Peyer's patch (tissue), 4 donors: ENCODE data around the gene SVOPL.

Experiments used
- CTCF ChIP-seq, 6 experiments: fragments of 450-650 bp in 4 of 6; fragments of 200-600 bp in 2 of 6; sonication (generic) in 1 of 6; IDR thresholded peaks; one replicate each; pipeline ENCODE4 v1.5.1; 2017 to 2019; ENCODE audit warnings: antibody characterized with exemption in 6 of 6, mild to moderate bottlenecking in 3 of 6, moderate library complexity in 1 of 6
- POLR2A ChIP-seq, 2 donors: fragments of 450-650 bp; IDR thresholded peaks; one replicate each; pipeline ENCODE4 v1.5.1; 2017; ENCODE audit warnings: antibody characterized with exemption in 2 of 2, mild to moderate bottlenecking in 2 of 2, moderate library complexity in 2 of 2

DNA sequence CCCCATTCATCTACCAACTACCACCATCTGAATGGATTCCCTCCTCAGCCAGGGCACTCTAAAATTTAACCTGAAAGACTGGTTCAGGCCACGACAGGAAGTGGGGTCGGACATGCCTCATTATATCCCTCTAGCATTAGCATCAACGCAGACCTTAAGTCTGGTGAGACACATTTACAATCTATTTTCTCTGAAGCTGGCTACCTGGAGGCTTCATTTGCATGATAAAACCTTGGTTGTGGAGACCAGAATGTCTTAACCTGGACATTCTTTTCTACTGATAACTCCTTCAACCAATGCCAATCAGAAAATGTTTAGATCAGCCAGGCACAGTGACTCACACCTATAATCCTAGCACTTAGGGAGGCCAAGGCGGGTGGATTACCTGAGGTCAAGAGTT, 42.3 kb downstream of the SVOPL start:
- TF ChIP-seq CTCF (IDR thresholded peaks at IDR 0.05) (no peak), POLR2A (IDR thresholded peaks at IDR 0.05) (no peak)
